SK-N-SH treated with all-trans-retinoic acid at 6 μM for 48 hours (cell line): ENCODE results near the gene CAGE1.

Experiments
- ATAC-seq: fragments of 200-7000 bp; cut with Tn5 transposase; 3 replicates; pipeline ENCODE4 v1.9.1; 2020; ENCODE audit warnings: mild to moderate bottlenecking, moderate library complexity
- ARNTL ChIP-seq: fragments of 450-650 bp; formaldehyde crosslinking; IDR thresholded peaks from 2 replicates; pipeline ENCODE4 v1.5.0; 2020; ENCODE audit warnings: low read depth, mild to moderate bottlenecking, moderate library complexity, borderline replicate concordance
- CREB5 ChIP-seq: fragments of 250-450 bp; sonication (Bioruptor Pico); IDR thresholded peaks from 2 replicates; pipeline ENCODE4 v1.5.1; 2020; ENCODE audit warnings: low read depth, mild to moderate bottlenecking, moderate library complexity
- CSDC2 ChIP-seq: fragments of 250-450 bp; sonication (Bioruptor Pico); IDR thresholded peaks from 2 replicates; pipeline ENCODE4 v1.5.0; 2020; ENCODE audit warnings: mild to moderate bottlenecking, moderate library complexity
- CSRNP3 ChIP-seq: fragments of 250-450 bp; sonication (Bioruptor Pico); IDR thresholded peaks from 2 replicates; pipeline ENCODE4 v1.5.1; 2021; ENCODE audit warnings: mild to moderate bottlenecking, moderate library complexity
- ESRRG ChIP-seq: fragments of 250-450 bp; sonication (Bioruptor Pico); IDR thresholded peaks from 2 replicates; pipeline ENCODE4 v1.6.1; 2021; ENCODE audit warnings: mild to moderate bottlenecking
- GLIS3 ChIP-seq: fragments of 250-450 bp; sonication (Bioruptor Pico); IDR thresholded peaks from 2 replicates; pipeline ENCODE4 v1.5.0; 2020; ENCODE audit warnings: mild to moderate bottlenecking, moderate library complexity
- ISL1 ChIP-seq: fragments of 250-450 bp; sonication (Bioruptor Pico); IDR thresholded peaks from 2 replicates; pipeline ENCODE4 v2.1.2; 2022; ENCODE audit warnings: mild to moderate bottlenecking, moderate library complexity
- PATZ1 ChIP-seq: fragments of 250-450 bp; sonication (Bioruptor Pico); IDR thresholded peaks from 2 replicates; pipeline ENCODE4 v1.8.0; 2020; ENCODE audit warnings: mild to moderate bottlenecking, moderate library complexity, borderline replicate concordance
- POU6F1 ChIP-seq: fragments of 250-450 bp; sonication (Bioruptor Pico); IDR thresholded peaks from 2 replicates; pipeline ENCODE4 v1.8.0; 2021; ENCODE audit warnings: low read depth, mild to moderate bottlenecking, moderate library complexity, borderline replicate concordance
- PPARA ChIP-seq: fragments of 250-450 bp; sonication (Bioruptor Pico); IDR thresholded peaks from 2 replicates; pipeline ENCODE4 v1.5.0; 2020; ENCODE audit warnings: mild to moderate bottlenecking, borderline replicate concordance
- RARB ChIP-seq: fragments of 250-450 bp; sonication (Bioruptor Pico); IDR thresholded peaks from 2 replicates; pipeline ENCODE4 v1.8.0; 2021; ENCODE audit warnings: mild to moderate bottlenecking, moderate library complexity
- SNAI2 ChIP-seq: fragments of 250-450 bp; sonication (Bioruptor Pico); IDR thresholded peaks from 2 replicates; pipeline ENCODE4 v1.5.0; 2020; ENCODE audit warnings: mild to moderate bottlenecking, moderate library complexity
- TOX ChIP-seq: fragments of 250-450 bp; sonication (Bioruptor Pico); IDR thresholded peaks from 2 replicates; pipeline ENCODE4 v1.8.0; 2021; ENCODE audit warnings: mild to moderate bottlenecking, moderate library complexity, borderline replicate concordance
- TSHZ2 ChIP-seq: fragments of 250-450 bp; sonication (Bioruptor Pico); IDR thresholded peaks from 2 replicates; pipeline ENCODE4 v1.5.0; 2020; ENCODE audit warnings: mild to moderate bottlenecking, moderate library complexity
- ZC3H10 ChIP-seq: fragments of 250-450 bp; sonication (Bioruptor Pico); IDR thresholded peaks from 2 replicates; pipeline ENCODE4 v1.5.1; 2021; ENCODE audit warnings: mild to moderate bottlenecking, moderate library complexity
- ZFP3 ChIP-seq: fragments of 250-450 bp; sonication (Bioruptor Pico); IDR thresholded peaks from 2 replicates; pipeline ENCODE4 v1.5.0; 2020; ENCODE audit warnings: mild to moderate bottlenecking, moderate library complexity
- ZNF565 ChIP-seq: fragments of 450-650 bp; formaldehyde crosslinking; conservative IDR thresholded peaks from 2 replicates; pipeline ENCODE4 v1.5.0; 2020; ENCODE audit warnings: low read depth, mild to moderate bottlenecking, moderate library complexity
- ZNF70 ChIP-seq: fragments of 450-650 bp; formaldehyde crosslinking; IDR thresholded peaks from 2 replicates; pipeline ENCODE4 v1.5.0; 2020; ENCODE audit warnings: mild to moderate bottlenecking, moderate library complexity
- ZNF8 ChIP-seq: fragments of 450-650 bp; formaldehyde crosslinking; IDR thresholded peaks from 2 replicates; pipeline ENCODE4 v1.5.0; 2020; ENCODE audit warnings: mild to moderate bottlenecking, moderate library complexity

CAGE1 gene

GRCh38 chr6:7432391-7433120, 43.0 kb upstream of the CAGE1 start:
- no peak for ATAC-seq
- TF ChIP-seq ZC3H10 (CRISPR knock-in tag) = no peak
- TF ChIP-seq RARB (CRISPR knock-in tag) = no peak

- ATAC-seq = no peak
- no peak for TF ChIP-seq ZNF565 (CRISPR knock-in tag)
- no peak for TF ChIP-seq ZFP3 (CRISPR knock-in tag)
- TF ChIP-seq TSHZ2 (CRISPR knock-in tag) = no peak
- no peak for TF ChIP-seq ZNF70 (CRISPR knock-in tag)
- TF ChIP-seq ZC3H10 (CRISPR knock-in tag) = no peak
- TF ChIP-seq PATZ1 (CRISPR knock-in tag) = no peak
- no peak for TF ChIP-seq ARNTL (CRISPR knock-in tag)
- TF ChIP-seq TOX = no peak
- no peak for TF ChIP-seq ZNF8 (CRISPR knock-in tag)
- TF ChIP-seq CSRNP3 = no peak
- no peak for TF ChIP-seq GLIS3
- TF ChIP-seq PPARA (CRISPR knock-in tag) = no peak
- TF ChIP-seq SNAI2 (CRISPR knock-in tag) = no peak
- TF ChIP-seq CSDC2 (CRISPR knock-in tag) = no peak
- TF ChIP-seq ESRRG (CRISPR knock-in tag) = no peak
- TF ChIP-seq, all 23 proteins: peak for 0
Measured at GRCh38 chr6:7431674-7432390, 42.3 kb upstream of the CAGE1 start.

GRCh38 chr6:7431313-7431673, 41.8 kb upstream of the CAGE1 start:
- ATAC-seq = no peak
- TF ChIP-seq CSDC2 (CRISPR knock-in tag) (no peak), ISL1 (CRISPR knock-in tag) (no peak), ZNF8 (CRISPR knock-in tag) (no peak), SNAI2 (CRISPR knock-in tag) (no peak), POU6F1 (CRISPR knock-in tag) (no peak), PATZ1 (CRISPR knock-in tag) (no peak), TSHZ2 (CRISPR knock-in tag) (no peak), RARB (CRISPR knock-in tag) (no peak), ZFP3 (CRISPR knock-in tag) (no peak), CREB5 (no peak), TOX (no peak), CSRNP3 (no peak)
